B cell (primary cell): ENCODE data around the gene ERVW-1.

Source experiments
- EZH2 ChIP-seq: IDR thresholded peaks from 2 replicates; pipeline ENCODE4 v1.6.1; 2012; ENCODE audit warnings: borderline replicate concordance, low read depth, mild to moderate bottlenecking, moderate library complexity, low read length; ENCODE audit not compliant: insufficient read depth, poor library complexity, severe bottlenecking
- TF ChIP-seq, protein P1 (sequence below): fragments of 200-600 bp; IDR thresholded peaks from one replicate; pipeline ENCODE4 v1.8.0; 2022; ENCODE audit warnings: antibody characterized with exemption, mild to moderate bottlenecking

DNA sequence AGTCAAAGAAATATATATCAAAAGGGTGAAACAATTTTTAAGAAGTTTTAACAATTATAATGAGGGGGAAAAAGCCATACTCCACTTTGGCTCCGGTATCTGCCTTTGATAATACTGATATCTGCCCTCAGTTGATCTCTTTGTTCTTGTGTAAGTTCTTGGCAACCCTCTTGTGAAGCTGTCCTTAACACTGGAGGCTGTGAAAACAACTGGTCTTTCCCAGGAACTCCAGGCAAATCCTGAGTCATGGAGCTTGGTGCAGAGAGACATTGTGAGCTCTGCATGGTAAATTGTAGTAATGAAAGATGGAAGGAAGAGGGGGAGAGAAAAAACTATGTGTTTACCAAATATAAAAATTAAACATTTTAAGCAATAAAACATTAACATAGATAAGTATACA is 11.9 kb upstream of the ERVW-1 start:
- TF ChIP-seq, protein P1, sequence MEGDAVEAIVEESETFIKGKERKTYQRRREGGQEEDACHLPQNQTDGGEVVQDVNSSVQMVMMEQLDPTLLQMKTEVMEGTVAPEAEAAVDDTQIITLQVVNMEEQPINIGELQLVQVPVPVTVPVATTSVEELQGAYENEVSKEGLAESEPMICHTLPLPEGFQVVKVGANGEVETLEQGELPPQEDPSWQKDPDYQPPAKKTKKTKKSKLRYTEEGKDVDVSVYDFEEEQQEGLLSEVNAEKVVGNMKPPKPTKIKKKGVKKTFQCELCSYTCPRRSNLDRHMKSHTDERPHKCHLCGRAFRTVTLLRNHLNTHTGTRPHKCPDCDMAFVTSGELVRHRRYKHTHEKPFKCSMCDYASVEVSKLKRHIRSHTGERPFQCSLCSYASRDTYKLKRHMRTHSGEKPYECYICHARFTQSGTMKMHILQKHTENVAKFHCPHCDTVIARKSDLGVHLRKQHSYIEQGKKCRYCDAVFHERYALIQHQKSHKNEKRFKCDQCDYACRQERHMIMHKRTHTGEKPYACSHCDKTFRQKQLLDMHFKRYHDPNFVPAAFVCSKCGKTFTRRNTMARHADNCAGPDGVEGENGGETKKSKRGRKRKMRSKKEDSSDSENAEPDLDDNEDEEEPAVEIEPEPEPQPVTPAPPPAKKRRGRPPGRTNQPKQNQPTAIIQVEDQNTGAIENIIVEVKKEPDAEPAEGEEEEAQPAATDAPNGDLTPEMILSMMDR = no peak
- TF ChIP-seq EZH2 = no peak
